GM21786 (cell line): ENCODE data around the gene TOX4.
"Not testable (repeated sequence)": the region's sequence is repeated elsewhere in the genome, so short reads cannot be mapped to it uniquely, and the experiment has no call there.

Experiments used
- ATAC-seq: cut with Tn5 transposase; IDR thresholded peaks from one replicate; pipeline ENCODE4 v1.9.1; 2021; ENCODE audit not compliant: unreplicated experiment

Gene TOX4

GRCh38 chr14:21533294-21533693 is 56.3 kb downstream of the TOX4 start:
- ATAC-seq = no peak

- ATAC-seq = no peak
These were observed 57.6 kb downstream of the TOX4 start for GRCh38 chr14:21534576-21534975.

- ATAC-seq = no peak
These were observed 58.8 kb downstream of the TOX4 start for GRCh38 chr14:21535545-21536417.

- ATAC-seq = no peak
These were observed 59.6 kb downstream of the TOX4 start for GRCh38 chr14:21536418-21537089.

- ATAC-seq = no peak
These were observed 60.1 kb downstream of the TOX4 start for GRCh38 chr14:21537090-21537424.

- no peak for ATAC-seq
These were observed 62.4 kb downstream of the TOX4 start for GRCh38 chr14:21539189-21539940.

- ATAC-seq = no peak
These were observed 64.5 kb downstream of the TOX4 start for GRCh38 chr14:21541413-21542074.

- no peak for ATAC-seq
These were observed 66.5 kb downstream of the TOX4 start for GRCh38 chr14:21543521-21543960.

GRCh38 chr14:21543963-21544362 is 67.0 kb downstream of the TOX4 start:
- ATAC-seq = no peak

GRCh38 chr14:21544588-21544987 is 67.6 kb downstream of the TOX4 start:
- not testable (repeated sequence) for ATAC-seq
